ENCODE data around the gene TNFRSF19.
"Not testable (repeated sequence)": the region's sequence is repeated elsewhere in the genome, so short reads cannot be mapped to it uniquely, and the experiment has no call there.

Gene TNFRSF19

DNA sequence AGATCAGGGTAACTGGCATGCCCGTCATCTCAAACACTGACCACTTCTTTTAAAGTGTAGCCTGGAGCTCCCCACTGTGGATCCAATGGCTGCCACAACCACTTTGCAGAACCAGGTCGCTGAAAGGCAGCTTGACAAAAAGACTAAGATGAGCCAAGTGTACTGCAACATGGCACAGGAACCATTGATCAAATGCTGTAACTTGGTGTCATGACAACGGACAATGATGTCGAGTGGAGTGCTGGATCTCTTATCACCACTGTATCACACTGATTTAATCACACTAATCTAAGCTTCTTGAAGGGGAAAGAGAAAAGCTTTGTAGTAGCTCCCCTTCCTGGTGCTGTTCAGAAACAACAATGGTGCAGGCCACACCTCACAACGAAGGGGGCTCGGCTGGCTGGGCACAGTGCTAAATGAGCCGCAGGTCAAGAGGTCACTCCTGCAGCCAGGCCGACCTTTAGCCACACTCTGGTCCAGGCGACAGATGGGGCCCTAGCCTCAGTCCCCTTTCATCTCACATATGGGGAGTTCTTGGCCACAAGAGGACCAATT lies 2.2 kb upstream of the TNFRSF19 start:
- DNase-seq (ENCODE audit: low read depth in 2 of 3, low spot score in 2 of 3): no peak

DNA sequence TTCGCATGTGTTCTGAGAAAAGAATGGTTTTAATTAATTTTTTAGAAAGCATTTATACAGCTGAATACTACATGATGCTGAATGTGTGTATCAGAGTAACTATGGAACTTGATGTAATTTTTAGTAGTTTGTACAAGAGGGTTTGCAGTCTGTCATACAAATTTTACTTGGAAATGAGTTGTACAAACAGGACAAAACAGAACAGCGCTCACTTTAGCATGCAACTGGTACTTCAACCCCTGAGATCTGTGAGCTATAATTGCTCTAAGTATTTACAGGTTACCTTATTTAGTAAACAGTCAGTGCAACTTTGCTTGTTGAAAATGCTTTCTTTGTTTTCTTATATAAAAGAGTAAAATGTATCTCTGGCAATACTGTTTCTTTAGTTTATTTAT lies 706 bp downstream of the TNFRSF19 start:
- DNase-seq (ENCODE audit: low read depth in 2 of 3, low spot score in 2 of 3): no peak

DNA sequence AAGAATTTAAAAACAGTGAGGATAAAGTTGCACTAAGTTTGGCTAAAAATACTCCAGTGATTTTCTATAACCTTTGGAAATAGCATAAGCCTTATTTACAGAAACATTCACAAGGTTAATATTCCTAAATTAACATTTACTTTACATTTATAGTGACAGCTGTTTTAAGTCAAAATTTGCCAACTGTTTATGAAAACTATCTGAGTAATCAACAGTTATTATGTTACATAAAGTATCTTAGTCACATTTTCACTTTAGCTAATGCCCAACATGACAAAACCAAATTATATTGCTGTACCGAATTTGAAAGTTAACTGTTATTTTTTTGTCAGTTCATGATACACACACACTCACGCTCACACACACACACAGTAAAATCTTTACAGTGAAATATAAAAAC lies 1.2 kb downstream of the TNFRSF19 start:
- no peak for DNase-seq (ENCODE audit: low read depth in 2 of 3, low spot score in 2 of 3)

DNA sequence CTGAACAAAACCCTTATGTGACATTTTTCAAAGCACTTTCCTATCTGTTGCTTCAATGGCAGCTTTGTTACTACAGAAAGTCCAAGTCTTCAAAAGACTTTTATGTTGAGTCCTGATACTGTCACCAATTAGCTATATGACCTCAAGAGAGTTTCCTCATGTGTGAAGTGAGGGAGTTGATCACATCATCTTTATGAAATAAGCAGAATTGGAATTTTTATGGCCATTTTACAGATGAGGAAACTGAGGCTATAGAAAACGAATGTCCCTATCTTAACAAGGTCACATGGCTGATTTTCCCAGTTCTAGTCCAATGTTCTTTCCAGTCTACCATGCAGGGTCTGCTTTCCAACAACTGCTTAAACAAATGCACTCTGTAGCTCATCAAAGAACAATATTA lies 2.6 kb downstream of the TNFRSF19 start:
- DNase-seq (ENCODE audit: low read depth in 2 of 3, low spot score in 2 of 3): no peak

GRCh38 chr13:23574421-23575145 lies 4.4 kb downstream of the TNFRSF19 start:
- no peak for DNase-seq (ENCODE audit: low read depth in 2 of 3, low spot score in 2 of 3)

- no peak for DNase-seq (ENCODE audit: low read depth in 2 of 3, low spot score in 2 of 3)
Measured at GRCh38 chr13:23575632-23576031, 5.4 kb downstream of the TNFRSF19 start.

- DNase-seq (ENCODE audit: low read depth in 2 of 3, low spot score in 2 of 3): peak; percentile 26 to 56 (median 44)
Measured at GRCh38 chr13:23578411-23579071, 8.3 kb downstream of the TNFRSF19 start.

- peak; percentile 81 to 89 (median 84) for DNase-seq (ENCODE audit: low read depth in 2 of 3, low spot score in 2 of 3)
Measured at GRCh38 chr13:23579072-23579895, 9.1 kb downstream of the TNFRSF19 start.

DNA sequence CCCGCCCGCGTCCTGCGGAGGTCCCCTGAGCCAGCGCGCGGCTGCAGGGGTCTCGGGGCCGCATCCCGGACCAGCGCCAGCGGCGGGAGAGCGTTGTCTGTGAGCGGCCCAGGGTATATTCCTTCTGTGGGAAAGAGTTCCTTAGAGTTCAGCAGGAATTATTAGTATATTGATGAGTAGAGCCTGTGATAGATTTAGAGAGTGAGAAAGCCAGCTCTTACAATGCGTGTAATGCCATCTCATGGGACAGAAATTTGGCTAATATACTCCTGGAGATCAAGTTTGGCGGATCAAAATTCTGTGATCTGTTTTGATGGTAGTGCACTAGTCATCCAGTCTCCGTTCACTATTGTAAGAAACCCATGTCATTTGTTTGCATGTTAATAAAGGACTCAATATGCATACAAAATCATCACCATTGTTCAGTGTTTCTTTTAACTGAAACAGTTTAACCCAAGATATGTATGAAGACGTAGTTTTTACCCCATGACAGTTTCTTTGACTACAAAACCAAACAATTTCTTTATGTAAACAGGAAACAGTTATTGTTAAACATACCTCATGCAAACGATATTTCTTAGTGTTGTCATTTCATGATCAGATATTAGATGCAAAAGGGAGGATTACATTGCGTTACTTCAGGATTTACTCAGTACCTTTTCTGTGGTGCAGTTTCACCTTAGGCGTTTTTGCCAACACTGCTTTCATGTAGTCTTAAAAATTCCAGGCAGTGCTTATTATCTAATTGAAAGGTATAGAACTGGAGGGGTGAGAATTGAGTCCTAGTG lies 9.9 kb downstream of the TNFRSF19 start:
- DNase-seq (ENCODE audit: low read depth in 2 of 3, low spot score in 2 of 3): no peak

- DNase-seq (ENCODE audit: low read depth in 2 of 3, low spot score in 2 of 3): no peak
Measured at GRCh38 chr13:23580684-23581060, 10.5 kb downstream of the TNFRSF19 start.

DNA sequence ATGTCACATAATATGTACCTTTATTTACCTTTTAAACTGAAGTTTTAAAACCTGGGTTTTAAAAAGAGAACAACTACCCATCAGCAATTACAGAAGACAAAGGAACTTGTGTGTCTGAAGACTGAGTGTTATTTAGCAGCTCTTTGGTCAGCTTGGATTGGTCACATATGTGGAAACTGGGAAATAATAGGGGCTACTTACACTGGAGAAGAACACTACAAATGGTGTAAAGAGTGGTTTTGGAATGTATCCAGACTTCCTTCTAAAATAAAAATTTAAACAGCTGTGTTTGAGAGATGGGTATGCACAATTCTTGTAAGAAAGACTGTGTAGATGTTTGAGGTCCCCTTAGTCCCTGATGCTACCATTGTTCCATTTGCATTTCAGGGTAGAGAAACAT lies 13.3 kb downstream of the TNFRSF19 start:
- DNase-seq (ENCODE audit: low read depth in 2 of 3, low spot score in 2 of 3): no peak

- DNase-seq (ENCODE audit: low read depth in 2 of 3, low spot score in 2 of 3): no peak
Measured at GRCh38 chr13:23584275-23584674, 14.1 kb downstream of the TNFRSF19 start.

- no peak for DNase-seq (ENCODE audit: low read depth in 2 of 3, low spot score in 2 of 3)
Measured at GRCh38 chr13:23586336-23586735, 16.1 kb downstream of the TNFRSF19 start.

DNA sequence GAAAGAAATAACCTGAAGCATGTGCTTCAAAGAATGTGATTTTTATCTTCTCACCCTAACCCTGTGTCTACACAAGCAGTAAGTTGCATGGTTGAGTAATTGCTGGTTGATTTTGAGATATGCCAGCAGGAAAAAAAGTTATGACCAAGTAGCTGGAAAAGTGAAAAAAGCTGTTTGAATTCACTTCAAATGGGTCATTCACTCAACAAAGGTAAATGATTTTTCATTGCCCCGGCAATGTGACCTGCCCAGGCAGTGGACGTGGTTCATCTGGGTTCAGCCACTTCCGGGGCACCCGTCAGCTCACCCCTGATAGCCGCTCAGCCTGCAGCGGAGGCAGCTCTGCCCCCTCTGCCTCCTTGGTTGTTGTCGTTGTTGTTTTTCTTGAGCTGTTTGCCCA lies 18.5 kb downstream of the TNFRSF19 start:
- DNase-seq (ENCODE audit: low read depth in 2 of 3, low spot score in 2 of 3): no peak

DNA sequence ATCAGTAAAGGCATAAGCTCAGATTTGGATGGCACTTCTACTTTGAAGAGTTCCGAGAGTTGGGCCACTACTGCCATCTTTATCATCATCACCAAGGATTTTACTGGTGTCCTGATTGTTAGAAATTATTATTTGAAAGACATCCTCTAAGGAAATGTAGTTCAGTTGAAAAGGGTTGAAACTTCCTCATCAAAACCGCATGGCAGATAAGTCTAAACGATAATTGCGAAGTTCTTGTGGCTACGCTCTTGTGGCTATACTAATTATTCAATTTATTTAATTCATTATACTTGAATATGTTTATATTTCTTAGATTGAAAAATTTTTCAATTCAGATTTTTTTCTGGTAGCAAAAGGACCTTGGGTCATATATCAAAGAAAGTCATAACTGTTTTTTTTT lies 22.4 kb downstream of the TNFRSF19 start:
- no peak for DNase-seq (ENCODE audit: low read depth in 2 of 3, low spot score in 2 of 3)

- no peak for DNase-seq (ENCODE audit: low read depth in 2 of 3, low spot score in 2 of 3)
Measured at GRCh38 chr13:23593148-23593547, 22.9 kb downstream of the TNFRSF19 start.

DNA sequence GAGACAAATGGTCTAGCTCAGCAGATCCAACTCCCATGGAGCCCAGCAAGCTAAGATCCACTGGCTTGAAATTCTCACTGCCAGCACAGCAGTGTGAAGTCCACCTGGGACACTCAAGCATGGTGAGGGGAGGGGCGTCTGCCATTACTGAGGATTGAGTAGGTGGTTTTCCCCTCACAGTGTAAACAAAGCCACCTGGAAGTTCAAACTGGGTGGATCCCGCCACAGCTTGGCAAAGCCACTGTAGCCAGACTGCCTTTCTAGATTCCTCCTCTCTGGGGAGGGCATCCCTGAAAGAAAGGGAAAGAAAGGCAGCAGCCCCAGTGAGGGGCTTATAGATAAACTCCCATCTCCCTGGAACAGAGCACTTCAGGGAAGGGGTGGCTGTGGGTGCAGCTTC lies 24.1 kb downstream of the TNFRSF19 start:
- DNase-seq (ENCODE audit: low read depth in 2 of 3, low spot score in 2 of 3): not testable (repeated sequence)

GRCh38 chr13:23598369-23598768 lies 28.2 kb downstream of the TNFRSF19 start:
- DNase-seq (ENCODE audit: low read depth in 2 of 3, low spot score in 2 of 3): no peak

DNA sequence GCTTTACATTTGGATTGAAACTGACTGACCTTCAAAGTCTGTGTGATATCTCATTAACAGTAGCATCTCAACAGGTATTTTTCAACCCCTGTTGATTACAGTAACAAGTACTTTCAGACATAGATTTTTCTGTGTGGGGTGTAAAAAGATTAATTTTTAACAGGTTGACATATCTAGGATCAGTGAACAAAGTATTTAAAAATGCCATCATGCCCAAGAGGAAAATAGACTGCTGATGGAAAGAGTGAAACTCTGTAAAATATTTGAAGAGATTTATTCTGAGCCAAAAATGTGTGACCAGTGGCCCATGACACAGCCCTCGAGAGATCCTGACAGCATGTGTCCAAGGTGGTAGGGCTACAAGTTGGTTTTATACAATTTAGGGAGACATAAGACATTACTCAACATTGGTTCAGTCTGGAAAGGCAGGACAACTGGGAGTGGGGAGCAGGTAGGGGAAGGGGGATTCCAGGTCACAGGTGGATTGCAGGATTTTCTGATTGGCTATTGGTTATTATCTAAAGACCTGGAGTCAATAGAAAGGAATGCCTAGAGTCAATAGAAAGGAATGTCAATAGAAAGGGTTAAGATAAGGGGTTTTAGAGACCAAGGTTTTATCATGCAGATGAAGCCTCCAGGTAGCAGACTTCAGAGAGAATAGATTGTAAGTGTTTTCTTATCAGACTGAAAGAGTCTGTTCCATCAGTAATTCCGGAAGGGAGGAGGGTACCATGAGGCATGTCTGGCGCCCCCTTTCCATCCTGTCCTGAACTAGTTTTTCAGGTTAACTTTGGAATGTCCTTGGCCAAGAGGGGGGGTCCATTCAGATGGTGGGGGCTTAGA lies 29.1 kb downstream of the TNFRSF19 start:
- no peak for DNase-seq (ENCODE audit: low read depth in 2 of 3, low spot score in 2 of 3)

GRCh38 chr13:23600100-23600499 lies 29.9 kb downstream of the TNFRSF19 start:
- no peak for DNase-seq (ENCODE audit: low read depth in 2 of 3, low spot score in 2 of 3)

Measured in activated CD8-positive, alpha-beta memory T cell treated with anti-CD3 and anti-CD28 coated beads for 48 hours (primary cell).